ENCODE results near the gene SORCS2. TPM values are rescaled to one million over a fixed set of nuclear protein-coding genes. Genes with fewer than 3 reads are reported as not detected.

SORCS2 gene
- total RNA-seq, 1 donor from 2014 or later = 7.2 TPM

DNA sequence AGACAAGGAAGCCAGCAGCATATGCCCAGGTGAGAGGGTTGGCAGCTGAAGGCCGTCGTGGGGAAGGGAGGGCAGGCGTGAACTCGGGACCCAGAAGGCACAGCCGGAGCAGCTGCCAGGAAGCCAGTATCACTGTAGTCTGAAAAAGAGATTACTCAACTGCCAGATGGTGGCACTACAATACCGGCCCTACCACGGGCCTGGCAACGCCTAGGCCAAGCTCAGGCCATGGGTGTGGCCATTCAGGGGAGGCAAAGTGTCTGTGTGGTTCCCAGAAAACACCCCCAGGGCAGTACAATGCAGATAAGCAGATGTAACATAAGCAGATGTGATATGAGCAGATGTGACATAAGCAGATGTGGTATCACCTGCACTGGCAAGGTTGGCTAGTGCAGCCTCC is 511.4 kb downstream of the SORCS2 start:
- Histone ChIP-seq H3K36me3 (no peaks in the 10 kb centered on the region), H3K27ac (no peak overlapping the region), H3K4me3 (no peak overlapping the region), H3K9me3 (no peaks in the 10 kb centered on the region), H3K27me3 (peaks cover 4% of the 10 kb centered on the region), H3K4me1 (no peaks in the 10 kb centered on the region)
- intact Hi-C loops (cut with DNase I) = loop anchor here (10.0 kb wide), 1 partner anchor 509 kb away; the partner anchor contains the start of gene SORCS2
- TF ChIP-seq, protein P1, sequence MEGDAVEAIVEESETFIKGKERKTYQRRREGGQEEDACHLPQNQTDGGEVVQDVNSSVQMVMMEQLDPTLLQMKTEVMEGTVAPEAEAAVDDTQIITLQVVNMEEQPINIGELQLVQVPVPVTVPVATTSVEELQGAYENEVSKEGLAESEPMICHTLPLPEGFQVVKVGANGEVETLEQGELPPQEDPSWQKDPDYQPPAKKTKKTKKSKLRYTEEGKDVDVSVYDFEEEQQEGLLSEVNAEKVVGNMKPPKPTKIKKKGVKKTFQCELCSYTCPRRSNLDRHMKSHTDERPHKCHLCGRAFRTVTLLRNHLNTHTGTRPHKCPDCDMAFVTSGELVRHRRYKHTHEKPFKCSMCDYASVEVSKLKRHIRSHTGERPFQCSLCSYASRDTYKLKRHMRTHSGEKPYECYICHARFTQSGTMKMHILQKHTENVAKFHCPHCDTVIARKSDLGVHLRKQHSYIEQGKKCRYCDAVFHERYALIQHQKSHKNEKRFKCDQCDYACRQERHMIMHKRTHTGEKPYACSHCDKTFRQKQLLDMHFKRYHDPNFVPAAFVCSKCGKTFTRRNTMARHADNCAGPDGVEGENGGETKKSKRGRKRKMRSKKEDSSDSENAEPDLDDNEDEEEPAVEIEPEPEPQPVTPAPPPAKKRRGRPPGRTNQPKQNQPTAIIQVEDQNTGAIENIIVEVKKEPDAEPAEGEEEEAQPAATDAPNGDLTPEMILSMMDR (IDR thresholded peaks at IDR 0.05) = no peak
- ATAC-seq (no peak), DNase-seq (no peak)

DNA sequence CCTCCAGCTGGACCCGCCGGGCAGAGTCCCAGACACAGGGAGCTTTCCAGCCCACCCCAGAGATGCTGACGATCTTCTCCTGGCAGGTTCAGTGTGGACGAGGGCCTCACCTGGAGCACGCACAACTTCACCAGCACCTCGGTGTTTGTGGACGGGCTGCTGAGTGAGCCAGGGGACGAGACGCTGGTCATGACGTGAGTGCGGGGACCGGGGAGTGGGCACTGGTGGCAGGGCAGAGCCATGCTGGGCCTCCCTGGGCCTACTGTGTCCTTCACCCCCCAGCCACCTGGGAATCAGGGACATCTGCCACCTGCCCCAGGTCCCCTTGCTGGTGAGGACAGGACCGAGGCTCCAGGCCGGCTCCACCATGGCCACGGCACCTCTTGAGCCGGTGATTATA is 511.8 kb downstream of the SORCS2 start:
- intact Hi-C loops (cut with DNase I) = loop anchor here (10.0 kb wide), 1 partner anchor 509 kb away; the partner anchor contains the start of gene SORCS2
- DNase-seq = no peak
- Histone ChIP-seq H3K4me1 (no peaks in the 10 kb centered on the region), H3K4me3 (no peak overlapping the region), H3K27me3 (peaks cover 4% of the 10 kb centered on the region), H3K36me3 (no peaks in the 10 kb centered on the region), H3K27ac (no peak overlapping the region), H3K9me3 (no peaks in the 10 kb centered on the region)
- TF ChIP-seq, protein P1 (IDR thresholded peaks at IDR 0.05) = no peak
- ATAC-seq = no peak

DNA sequence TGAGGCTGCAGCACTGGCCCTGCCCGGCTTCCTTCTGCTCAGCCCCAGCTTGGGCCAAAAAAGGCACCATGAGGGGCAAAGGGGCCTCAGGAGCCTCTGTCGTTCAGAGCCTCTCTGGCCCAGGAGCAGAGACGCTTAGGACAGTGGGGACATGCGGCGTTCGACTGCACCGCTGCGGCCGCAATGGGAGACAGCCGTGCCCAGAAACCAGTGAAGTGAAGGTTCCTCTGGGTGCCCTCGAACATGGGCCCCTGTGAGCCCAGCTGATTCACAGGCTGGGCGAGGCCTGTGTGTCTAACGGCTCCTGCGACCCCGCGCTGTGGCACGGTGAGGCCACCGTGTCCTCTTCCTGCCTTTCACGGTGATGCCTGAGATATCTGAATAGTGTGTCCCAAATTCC is 512.3 kb downstream of the SORCS2 start:
- intact Hi-C loops (cut with DNase I) = loop anchor here (10.0 kb wide), 1 partner anchor 510 kb away; the partner anchor contains the start of gene SORCS2
- H3K9me3 ChIP-seq = no peaks in the 10 kb centered on the region
- ATAC-seq = no peak
- H3K27ac ChIP-seq = no peak overlapping the region
- H3K36me3 ChIP-seq = no peaks in the 10 kb centered on the region
- H3K4me1 ChIP-seq = no peaks in the 10 kb centered on the region
- no peak overlapping the region for H3K4me3 ChIP-seq
- TF ChIP-seq, protein P1 (IDR thresholded peaks at IDR 0.05) = no peak
- H3K27me3 ChIP-seq = peaks cover 4% of the 10 kb centered on the region
- no peak for DNase-seq

DNA sequence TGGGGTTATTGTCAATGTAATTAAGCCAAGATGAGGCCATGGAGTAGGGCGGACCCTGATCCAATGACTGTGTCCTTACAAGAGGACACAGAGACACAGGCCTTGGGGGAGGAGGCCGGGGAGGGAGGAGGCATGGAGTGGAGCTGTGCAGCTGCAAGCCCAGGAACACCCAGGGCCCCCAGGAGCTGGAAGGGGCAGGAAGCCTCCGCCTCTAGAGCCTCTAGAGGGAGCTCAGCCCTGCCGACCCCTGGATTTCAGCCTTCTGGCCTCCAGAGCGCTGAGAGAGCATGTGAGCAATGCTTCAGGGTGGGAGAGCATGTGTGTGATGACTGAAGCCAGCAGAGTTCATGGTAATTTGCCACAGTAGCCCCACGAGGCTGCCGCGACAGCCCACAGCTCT is 512.7 kb downstream of the SORCS2 start:
- TF ChIP-seq, protein P1 (IDR thresholded peaks at IDR 0.05) = no peak

DNA sequence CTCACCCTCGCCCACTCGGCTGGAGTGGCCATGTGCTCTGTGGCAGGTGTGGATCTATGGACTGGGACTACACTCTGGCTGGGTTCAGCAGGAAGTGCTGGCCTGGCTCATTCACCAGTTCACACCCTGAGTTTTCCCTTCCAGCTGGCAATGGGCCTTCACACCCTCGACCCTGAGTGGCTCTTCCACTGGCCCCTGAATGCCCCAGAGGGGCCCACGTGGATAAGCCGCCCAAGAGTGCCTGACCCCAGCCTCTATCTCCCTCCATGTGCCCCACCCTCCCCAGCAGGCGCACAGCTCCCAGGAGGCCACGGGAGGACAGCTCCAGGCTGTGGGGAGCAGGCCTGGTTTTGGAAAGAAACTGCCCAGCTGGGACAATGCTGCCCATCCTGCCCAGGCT is 513.3 kb downstream of the SORCS2 start:
- intact Hi-C loops (cut with DNase I) = loop anchor here (10.0 kb wide), 1 partner anchor 511 kb away; the partner anchor contains the start of gene SORCS2
- ATAC-seq (peak; percentile 42), DNase-seq (no peak)
- Histone ChIP-seq H3K27ac (no peak overlapping the region), H3K36me3 (no peaks in the 10 kb centered on the region), H3K4me1 (no peaks in the 10 kb centered on the region), H3K4me3 (no peak overlapping the region), H3K9me3 (no peaks in the 10 kb centered on the region), H3K27me3 (peaks cover 4% of the 10 kb centered on the region)
- TF ChIP-seq, protein P1 (IDR thresholded peaks at IDR 0.05) = no peak

More for the DNA sequence above, 512.7 kb downstream of the SORCS2 start:
- peaks cover 4% of the 10 kb centered on the region for H3K27me3 ChIP-seq
- H3K4me1 ChIP-seq = no peaks in the 10 kb centered on the region
- H3K4me3 ChIP-seq = no peak overlapping the region
- H3K27ac ChIP-seq = no peak overlapping the region
- H3K36me3 ChIP-seq = no peaks in the 10 kb centered on the region
- intact Hi-C loops (cut with DNase I) = loop anchor here (10.0 kb wide), 1 partner anchor 510 kb away; the partner anchor contains the start of gene SORCS2
- no peaks in the 10 kb centered on the region for H3K9me3 ChIP-seq
- ATAC-seq (no peak), DNase-seq (no peak)

DNA sequence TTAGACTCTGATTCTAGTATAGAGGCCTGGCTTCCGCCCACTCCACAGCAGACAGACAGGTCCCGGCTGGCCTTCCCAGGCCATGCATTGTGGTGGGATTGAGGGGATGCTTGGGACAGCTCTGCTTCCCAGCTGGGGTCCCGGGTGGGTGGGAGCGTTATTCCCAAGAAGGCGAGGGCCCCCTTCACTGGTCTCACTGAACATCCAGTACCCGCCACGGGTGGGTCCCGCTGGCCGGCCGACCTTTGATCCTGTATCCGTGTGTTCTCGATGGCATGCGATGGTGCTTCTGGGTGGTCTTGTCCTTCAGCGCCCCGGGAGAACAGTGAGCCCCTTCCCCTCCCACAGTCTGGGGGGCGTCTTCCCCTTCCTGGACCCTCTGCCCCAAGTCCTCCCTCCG is 515.9 kb downstream of the SORCS2 start:
- DNase-seq = no peak
- H3K27ac ChIP-seq = no peak overlapping the region
- H3K27me3 ChIP-seq = peaks cover 4% of the 10 kb centered on the region
- TF ChIP-seq, protein P1 (IDR thresholded peaks at IDR 0.05) = no peak
- H3K4me1 ChIP-seq = no peaks in the 10 kb centered on the region
- intact Hi-C loops (cut with DNase I) = loop anchor here (10.0 kb wide), 1 partner anchor 513 kb away; the partner anchor contains the start of gene SORCS2
- no peak for ATAC-seq
- no peak overlapping the region for H3K4me3 ChIP-seq
- H3K36me3 ChIP-seq = no peaks in the 10 kb centered on the region
- H3K9me3 ChIP-seq = no peaks in the 10 kb centered on the region
